ENCODE data around the gene ACOT6.

- TF ChIP-seq, protein P1, sequence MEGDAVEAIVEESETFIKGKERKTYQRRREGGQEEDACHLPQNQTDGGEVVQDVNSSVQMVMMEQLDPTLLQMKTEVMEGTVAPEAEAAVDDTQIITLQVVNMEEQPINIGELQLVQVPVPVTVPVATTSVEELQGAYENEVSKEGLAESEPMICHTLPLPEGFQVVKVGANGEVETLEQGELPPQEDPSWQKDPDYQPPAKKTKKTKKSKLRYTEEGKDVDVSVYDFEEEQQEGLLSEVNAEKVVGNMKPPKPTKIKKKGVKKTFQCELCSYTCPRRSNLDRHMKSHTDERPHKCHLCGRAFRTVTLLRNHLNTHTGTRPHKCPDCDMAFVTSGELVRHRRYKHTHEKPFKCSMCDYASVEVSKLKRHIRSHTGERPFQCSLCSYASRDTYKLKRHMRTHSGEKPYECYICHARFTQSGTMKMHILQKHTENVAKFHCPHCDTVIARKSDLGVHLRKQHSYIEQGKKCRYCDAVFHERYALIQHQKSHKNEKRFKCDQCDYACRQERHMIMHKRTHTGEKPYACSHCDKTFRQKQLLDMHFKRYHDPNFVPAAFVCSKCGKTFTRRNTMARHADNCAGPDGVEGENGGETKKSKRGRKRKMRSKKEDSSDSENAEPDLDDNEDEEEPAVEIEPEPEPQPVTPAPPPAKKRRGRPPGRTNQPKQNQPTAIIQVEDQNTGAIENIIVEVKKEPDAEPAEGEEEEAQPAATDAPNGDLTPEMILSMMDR (IDR thresholded peaks at IDR 0.05; ENCODE audit: low read length) = no peak
- no peak for TF ChIP-seq EZH2 (IDR thresholded peaks at IDR 0.05; ENCODE audit: borderline replicate concordance, low read length)
These were observed 35.9 kb upstream of the ACOT6 start for GRCh38 chr14:73576391-73576790.

Data from OCI-LY1 (cell line).